HG03045 (cell line): ENCODE results near the gene CCDC89.

Experiments
- ATAC-seq: cut with Tn5 transposase; IDR thresholded peaks from one replicate; pipeline ENCODE4 v1.9.1; 2021; ENCODE audit warnings: mild to moderate bottlenecking, moderate library complexity; ENCODE audit not compliant: unreplicated experiment

CCDC89 gene

GRCh38 chr11:85685820-85686459 lies at the start of gene CCDC89:
Gene CCDC89 (minus strand): TSS chr11:85686195. CDS start chr11:85686130, 65 bp downstream.
- ATAC-seq: no peak

DNA sequence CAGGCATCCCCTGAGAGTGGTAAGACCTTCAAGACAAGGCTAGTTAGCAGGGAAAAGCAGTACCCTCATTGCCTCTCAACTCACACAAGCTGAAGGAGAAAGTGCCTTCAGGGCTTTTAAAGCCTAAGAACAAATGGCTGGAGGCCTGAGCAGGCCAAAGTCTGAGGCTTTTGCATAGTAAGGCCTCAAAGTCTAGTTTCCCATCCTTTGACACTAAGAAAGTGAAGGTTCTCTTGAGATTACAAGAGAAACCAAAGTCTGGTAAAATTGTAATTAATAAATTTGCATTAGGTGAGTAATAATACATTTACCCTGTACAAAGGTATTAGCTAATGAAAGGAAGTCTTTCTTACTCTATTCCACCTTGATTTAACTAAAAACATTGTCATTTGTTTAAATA lies 47.0 kb upstream of the CCDC89 start:
- ATAC-seq: no peak

- ATAC-seq: no peak
These were observed 40.4 kb upstream of the CCDC89 start for GRCh38 chr11:85726381-85726780.

DNA sequence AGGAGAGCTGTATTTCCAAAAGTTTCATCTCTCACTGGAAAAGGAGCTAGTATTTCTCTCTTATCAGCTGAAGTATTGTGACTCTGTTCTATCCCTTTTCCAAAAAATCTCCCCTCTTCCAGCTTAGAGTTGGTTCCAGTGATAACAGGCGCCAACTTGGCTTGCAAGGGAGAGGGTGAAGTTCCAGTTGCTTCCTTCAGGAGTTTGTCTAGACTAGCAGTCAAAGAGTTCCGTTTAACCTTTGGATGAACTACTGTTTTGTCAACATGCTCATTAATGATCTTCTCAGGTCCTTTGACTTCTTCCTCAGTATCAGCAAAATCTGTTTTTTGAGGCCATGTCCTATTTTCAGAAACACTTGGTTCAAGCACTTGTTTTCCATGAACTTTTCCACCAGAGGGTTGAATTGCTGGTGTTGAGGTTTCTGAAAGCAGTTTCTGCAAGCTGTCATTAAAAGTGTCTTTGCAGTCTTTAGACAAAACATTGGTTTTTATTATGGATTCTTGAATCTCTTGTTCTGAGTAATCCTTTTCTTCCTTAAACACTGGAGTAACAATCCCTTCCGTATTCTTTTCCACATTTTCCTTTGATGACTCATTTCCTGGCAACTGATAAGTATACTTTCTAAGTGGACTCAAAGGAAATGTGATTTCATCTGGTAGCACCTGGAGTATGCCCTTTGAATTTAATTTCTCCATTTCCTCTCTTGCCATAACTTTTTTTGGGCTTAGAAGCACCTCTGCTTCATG lies 39.7 kb upstream of the CCDC89 start:
- no peak for ATAC-seq

GRCh38 chr11:85724748-85725465 lies 38.9 kb upstream of the CCDC89 start:
- no peak for ATAC-seq

DNA sequence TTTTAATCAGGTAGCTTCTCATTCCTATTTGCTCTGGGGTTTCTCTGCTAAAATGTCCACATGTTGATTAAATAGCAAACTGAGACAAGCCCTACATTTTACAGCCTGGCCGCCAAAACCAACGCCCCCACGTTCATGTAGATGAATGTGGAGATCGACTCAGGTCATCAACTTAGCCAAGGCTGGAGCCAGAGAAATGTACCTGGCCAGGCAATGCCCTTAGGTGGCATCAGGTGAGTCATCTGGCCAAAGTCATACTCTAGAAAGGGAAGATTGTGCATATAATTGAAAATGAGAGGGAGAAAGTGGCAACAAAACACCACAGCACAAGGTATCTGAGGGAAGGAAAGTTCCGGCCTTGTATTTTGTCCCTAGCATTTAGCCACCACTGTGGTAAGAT lies 37.1 kb upstream of the CCDC89 start:
- no peak for ATAC-seq

DNA sequence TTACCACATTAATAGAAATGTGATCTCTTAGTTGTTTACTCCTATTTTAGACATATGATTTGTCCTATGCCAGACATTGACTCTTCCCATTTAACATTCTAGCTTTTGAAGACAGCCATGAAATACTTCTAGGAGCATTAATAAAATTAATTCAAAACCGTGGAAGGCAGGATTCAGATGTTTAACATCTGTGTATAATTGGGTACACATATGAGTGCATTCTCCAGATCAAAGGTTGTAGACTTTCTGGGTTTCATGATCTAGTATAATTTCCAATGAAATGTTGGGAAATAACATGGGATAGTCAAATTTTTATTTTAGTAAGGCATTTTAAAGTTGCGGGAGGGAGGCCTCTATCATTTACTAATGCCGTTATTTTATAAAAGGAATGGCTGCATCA lies 35.2 kb upstream of the CCDC89 start:
- no peak for ATAC-seq

DNA sequence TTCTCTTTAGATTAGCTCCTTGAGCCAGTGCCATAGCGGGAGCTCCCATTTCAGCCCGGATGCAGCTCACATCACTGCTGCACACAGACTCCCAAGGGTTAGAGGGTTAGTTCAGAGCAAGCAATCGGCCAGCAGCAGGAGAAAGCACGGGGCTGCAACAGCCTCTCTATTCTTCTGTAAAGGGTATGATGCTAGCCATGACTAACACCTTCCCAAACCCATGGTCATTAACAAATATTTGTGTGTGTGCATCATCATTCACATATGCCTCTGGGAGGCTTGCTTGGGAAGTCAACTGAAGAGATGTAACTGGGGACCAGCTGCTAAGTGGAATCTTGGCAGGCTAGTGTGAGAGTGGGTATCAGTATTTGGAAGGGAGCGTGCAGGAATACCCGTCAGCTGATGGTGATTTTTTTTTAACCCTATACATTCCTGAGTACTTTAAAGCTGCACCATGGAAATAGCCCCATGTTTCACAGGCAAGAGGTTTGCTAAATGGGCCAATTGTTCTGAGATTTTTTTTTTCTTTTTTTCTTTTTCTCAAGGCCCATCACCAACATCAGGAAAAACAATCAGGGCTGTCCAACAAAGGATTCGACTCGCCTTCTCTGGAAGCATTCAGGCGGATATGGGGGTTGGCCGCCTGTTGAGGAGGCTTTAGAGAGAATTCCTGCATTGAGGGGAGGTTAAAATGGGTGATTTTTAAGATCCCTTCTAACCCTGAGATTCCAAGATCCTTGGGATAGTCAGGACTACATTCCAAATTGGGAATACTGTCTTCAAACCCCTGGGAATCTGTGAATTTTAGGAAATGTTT lies 33.2 kb upstream of the CCDC89 start:
- no peak for ATAC-seq

DNA sequence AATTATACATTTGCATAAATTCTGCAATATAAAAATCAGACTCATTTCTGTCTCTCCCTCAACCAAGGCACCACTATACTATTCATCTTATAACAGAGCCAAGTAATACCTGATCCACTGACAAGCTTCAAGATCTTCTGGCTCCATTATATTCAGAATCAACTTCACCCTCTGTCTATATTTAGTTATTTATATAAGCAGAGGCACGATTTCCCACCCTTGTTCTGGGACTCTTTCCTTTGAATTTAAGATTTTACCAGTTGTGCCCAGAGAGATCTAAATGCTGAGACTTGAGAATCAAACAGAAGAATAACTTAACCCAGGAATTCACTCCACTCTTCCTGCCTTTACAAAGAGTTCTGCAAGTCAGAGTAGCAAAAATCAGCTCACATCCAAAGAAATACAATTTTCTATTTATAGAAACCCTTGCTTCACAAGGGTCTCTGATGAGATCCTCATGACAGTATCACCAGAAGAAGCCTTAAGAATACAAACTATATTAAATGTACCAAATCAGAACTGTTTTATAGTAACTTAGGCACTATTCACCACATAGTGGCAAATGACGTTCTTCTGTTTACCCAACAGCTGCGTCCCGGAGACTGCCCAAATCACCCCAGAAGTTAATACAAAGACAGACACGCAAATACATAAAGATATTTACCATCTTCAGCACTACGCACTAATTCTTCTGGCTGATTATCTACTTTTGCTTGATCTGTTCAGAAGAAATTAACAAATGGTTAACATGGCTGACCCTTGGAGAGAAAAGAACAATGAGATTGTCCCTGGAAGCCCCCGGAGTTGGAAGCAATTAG lies 32.3 kb upstream of the CCDC89 start:
- ATAC-seq: no peak

DNA sequence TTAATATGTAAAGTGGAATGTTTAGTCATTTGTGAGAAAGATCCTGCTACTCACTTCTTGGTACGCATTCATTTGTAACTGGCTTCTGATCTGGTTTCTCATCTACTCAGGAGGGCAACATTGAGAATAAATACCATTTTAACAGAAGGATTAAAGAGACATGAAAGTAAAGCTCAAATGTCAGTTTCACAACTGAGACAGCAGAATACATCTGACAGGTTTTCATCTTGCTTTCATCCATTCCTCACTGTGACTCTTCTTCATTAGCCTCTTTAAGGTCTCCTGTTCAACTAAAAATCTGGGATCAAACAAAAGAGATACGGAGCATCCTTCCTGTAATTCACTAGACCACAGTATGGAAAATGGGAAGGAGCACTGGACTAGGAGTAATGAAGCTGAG lies 31.4 kb upstream of the CCDC89 start:
- no peak for ATAC-seq

DNA sequence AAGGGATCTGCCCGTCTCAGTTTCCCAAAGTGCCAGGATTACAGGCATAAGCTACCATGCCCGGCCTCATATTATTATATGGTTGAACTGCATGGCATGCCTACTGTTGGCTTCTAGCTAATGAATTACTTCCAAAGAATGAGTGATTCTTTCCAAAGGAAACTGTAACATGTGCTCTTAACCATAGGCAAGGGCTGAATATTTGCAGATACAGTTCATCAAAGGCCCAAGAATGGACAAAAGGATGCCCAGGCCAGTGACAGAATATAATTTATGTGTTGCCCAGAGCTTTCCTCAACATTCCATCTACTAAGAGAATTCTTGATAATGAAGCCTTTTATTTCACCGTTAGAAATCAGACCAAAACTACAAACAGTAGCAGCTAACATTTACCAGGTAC lies 27.0 kb upstream of the CCDC89 start:
- ATAC-seq: no peak

GRCh38 chr11:85710917-85711316 lies 24.9 kb upstream of the CCDC89 start:
- no peak for ATAC-seq

DNA sequence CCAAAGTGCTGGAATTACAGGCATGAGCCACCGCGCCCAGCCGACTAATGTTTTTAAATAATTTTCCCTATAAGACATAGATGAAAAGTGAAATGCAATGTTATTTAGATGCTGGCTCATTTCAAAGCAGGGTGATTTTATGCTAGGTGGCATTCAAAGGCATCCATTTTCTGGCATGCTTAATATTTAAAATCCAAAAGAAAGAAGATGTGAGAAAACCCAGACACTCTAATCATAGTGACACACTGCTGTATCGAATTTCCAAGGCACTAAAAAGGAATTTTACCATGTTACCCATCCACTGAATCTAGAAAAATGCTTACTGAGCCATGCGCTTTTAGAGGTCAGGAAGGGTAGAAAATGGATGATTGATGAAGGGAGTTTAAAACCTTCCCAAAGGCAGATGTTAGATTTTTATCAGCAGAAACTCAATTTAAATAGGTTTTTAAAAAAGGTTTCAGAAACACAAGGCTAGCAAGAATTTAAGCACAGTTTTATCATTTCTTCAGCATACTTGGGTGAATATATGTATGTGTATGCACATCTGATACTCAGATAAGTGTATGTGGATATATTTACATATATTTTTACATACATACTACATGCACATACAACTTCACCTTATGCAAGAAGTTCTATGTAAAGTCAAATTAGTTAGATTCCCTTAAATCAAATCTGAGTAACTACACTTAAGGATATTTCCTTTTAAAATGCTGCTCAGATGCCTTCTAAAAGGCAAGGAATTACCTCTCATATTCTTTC lies 24.1 kb upstream of the CCDC89 start:
- no peak for ATAC-seq

GRCh38 chr11:85705800-85706199 lies 19.8 kb upstream of the CCDC89 start:
- no peak for ATAC-seq

DNA sequence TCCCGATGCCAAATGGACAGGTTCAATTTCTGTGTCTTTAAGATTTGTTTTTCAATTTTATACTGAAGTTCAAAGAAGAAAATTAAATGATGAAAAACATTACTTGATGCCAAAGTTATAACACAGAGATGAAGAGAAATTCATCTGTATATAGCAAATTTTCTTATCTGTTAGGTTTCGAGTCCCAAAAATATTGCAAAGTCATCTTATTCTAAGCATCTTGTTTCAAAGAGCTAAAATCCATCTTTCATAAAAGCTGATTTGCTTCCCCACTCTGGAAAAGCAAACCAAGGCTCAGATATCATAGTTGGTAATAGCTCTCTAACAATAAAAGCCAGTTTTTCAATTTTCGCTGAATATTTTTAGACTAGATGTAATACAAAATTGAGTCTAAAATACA lies 19.0 kb upstream of the CCDC89 start:
- ATAC-seq: no peak

GRCh38 chr11:85699957-85700741 lies 14.2 kb upstream of the CCDC89 start:
- peak; percentile 78 for ATAC-seq

DNA sequence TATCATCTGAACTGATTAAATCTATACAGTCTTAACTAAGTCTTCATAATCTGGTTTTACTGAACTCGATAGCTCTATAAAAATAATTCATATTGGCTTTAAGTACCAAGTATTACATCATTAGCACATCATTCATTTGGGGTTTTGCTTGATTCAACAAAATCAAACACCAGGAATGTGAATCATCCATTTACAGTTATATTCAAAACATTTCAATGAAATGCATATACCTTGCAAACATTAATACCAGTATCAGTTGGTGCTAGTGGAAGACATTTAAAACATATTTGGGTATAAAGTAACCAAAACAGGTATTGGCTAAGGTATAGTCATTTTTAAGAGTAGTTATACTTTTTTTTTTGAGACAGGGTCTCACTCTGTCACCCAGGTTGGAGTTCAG lies 12.2 kb upstream of the CCDC89 start:
- no peak for ATAC-seq

DNA sequence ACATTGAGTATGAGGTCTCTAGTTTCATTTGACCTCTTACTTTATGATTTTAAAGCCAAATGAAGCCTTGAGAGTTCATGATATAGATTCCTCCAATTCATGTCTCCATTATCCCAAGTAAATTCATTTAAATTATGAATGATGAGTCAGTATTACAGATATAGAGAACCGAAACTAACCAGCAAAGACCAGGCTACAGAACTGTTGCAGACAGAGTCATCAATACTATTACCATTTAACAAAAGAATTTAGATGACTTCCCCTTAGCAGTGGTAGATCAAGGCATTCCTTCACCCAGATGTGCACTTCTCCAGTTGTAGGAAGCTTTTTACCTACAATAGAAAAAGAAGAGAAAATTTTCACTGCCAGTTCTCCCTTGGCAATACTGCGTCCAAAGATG lies 11.8 kb upstream of the CCDC89 start:
- ATAC-seq: no peak

DNA sequence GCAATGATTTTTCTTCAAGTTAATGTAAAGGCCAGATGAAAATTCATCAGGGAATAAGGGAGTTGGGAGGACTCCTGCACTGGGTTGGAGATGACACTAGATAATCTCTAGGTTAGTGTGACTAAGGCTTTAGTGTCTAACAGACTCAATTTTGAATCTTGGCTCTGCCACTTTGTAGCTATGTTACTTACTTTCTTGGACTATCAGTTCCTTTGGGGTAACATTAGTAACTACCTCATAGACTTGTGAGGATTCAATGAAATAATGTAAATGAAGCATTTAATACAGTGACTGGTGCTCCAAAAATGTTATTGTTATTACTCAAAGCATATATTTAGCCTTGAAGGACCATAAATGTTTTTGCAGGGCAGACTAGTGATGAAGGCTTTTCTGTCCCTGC lies 9.6 kb upstream of the CCDC89 start:
- ATAC-seq: no peak
